Measurements from ENCODE around the gene SPATA3.

GRCh38 chr2:230974096-230974913, 21.6 kb upstream of the SPATA3 start:
- TF ChIP-seq CTCF (IDR thresholded peaks at IDR 0.05; ENCODE audit: low read length) (no peak), EZH2 (IDR thresholded peaks at IDR 0.05; ENCODE audit: borderline replicate concordance, low read length) (no peak)

All from OCI-LY1 (cell line).